ENCODE measurements around the gene MBTPS1.

MBTPS1 gene

DNA sequence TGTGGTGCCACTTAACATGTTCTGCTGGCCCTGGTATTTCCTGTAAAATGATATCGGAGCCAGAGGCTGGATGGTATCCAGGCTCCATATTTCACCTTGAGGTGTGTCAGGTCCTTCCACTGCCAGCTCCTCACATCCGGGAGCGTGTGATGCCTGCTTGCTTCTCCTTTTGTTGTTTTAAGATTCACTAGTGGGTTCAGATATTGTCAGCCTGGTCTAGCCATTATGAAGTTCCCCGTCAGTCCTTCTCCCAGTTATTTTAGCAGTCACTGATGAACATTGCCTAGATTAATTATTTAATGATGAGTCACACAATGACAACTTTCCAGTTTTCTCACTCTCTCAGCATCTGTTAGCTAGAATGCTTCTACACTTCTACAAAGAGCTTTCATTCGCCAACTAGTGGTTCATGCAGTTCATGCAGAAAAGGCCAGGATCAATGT, 39.6 kb upstream of the MBTPS1 start:
- Histone ChIP-seq H4K8ac (ENCODE audit: low read depth, low read length) (no peak overlapping the region), H2AK5ac (ENCODE audit: low read length) (no peak overlapping the region), H3K4me3 (ENCODE audit: low read length) (no peak overlapping the region), H3K4ac (ENCODE audit: low read depth, low read length) (no peak overlapping the region), H3K36me3 (ENCODE audit: control insufficient read depth, insufficient read depth, low read length) (no peaks in the 10 kb centered on the region), H3K56ac (ENCODE audit: low read length) (no peak overlapping the region), H2BK5ac (ENCODE audit: low read length) (no peak overlapping the region), H4K5ac (ENCODE audit: low read length) (no peak overlapping the region), H3K27me3 (ENCODE audit: insufficient read depth, low read length, poor library complexity) (no peaks in the 10 kb centered on the region), H3K4me2 (ENCODE audit: low read length) (no peak overlapping the region), H3K4me1 (ENCODE audit: control insufficient read depth, low read depth, low read length) (no peaks in the 10 kb centered on the region), H3K79me1 (ENCODE audit: low read length) (no peaks in the 10 kb centered on the region), H3K23ac (ENCODE audit: low read length) (no peak overlapping the region), H3K79me2 (ENCODE audit: control insufficient read depth, insufficient read depth, low read length) (no peaks in the 10 kb centered on the region), H3K18ac (ENCODE audit: low read length) (no peak overlapping the region), H3K9ac (ENCODE audit: low read length) (no peak overlapping the region), H2BK120ac (ENCODE audit: low read depth, low read length) (no peak overlapping the region), H3K27ac (ENCODE audit: low read depth, low read length) (no peak overlapping the region), H2BK15ac (replicated peaks; ENCODE audit: low read depth) (no peak overlapping the region)
- no CpG with 5 or more reads among the region's 5 CpGs for WGBS (ENCODE audit: extremely low coverage, insufficient coverage, low lambda C conversion rate)
- no peak for DNase-seq

DNA sequence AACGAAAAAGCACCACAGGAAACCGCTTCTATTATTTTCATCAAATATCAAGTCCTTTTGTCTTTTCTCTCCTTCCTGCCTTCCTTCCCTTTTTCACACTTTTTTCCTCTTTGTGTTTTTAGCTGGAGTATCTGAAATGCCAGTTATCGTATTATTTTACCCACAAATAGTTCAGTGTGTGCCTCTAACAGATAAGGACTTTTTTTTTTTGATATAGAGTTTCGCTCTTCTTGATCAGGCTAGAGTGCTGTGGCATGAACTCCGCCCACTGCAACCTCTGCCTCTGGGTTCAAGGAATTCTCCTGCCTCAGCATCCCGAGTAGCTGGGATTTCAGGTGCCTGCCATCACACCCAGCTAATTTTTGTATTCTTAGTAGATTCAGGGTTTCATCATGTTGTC, 39.0 kb upstream of the MBTPS1 start:
- H3K36me3 ChIP-seq (ENCODE audit: control insufficient read depth, insufficient read depth, low read length): no peaks in the 10 kb centered on the region
- WGBS (ENCODE audit: extremely low coverage, insufficient coverage, low lambda C conversion rate): no CpG with 5 or more reads among the region's 6 CpGs
- H3K79me1 ChIP-seq (ENCODE audit: low read length): no peaks in the 10 kb centered on the region

DNA sequence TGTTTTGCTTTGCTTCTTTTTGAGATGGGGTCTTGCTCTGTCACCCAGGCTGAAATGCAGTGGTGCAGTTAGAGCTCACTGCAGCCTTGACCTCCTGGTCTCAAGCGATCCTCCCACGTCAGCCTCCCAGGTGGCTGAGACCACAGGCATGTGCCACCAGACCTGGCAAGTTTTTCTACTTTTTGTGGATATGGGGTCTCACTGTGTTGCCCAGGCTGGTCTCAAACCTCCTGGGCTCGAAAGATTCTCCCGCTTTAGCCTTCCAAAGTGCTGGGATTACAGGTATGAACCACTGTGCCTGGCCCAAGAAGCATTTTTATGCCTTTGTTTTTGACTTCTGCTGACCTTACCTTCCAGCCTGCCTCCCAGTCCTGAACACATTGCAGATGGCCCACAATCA, 38.5 kb upstream of the MBTPS1 start:
- Histone ChIP-seq H2BK120ac (ENCODE audit: low read depth, low read length) (no peak overlapping the region), H3K27ac (ENCODE audit: low read depth, low read length) (no peak overlapping the region), H2BK5ac (ENCODE audit: low read length) (no peak overlapping the region), H2BK15ac (replicated peaks; ENCODE audit: low read depth) (no peak overlapping the region), H3K79me1 (ENCODE audit: low read length) (no peaks in the 10 kb centered on the region), H3K18ac (ENCODE audit: low read length) (no peak overlapping the region), H3K23ac (ENCODE audit: low read length) (no peak overlapping the region), H3K36me3 (ENCODE audit: control insufficient read depth, insufficient read depth, low read length) (no peaks in the 10 kb centered on the region), H2AK5ac (ENCODE audit: low read length) (no peak overlapping the region), H3K4me2 (ENCODE audit: low read length) (no peak overlapping the region), H3K27me3 (ENCODE audit: insufficient read depth, low read length, poor library complexity) (no peaks in the 10 kb centered on the region), H4K5ac (ENCODE audit: low read length) (no peak overlapping the region), H3K79me2 (ENCODE audit: control insufficient read depth, insufficient read depth, low read length) (no peaks in the 10 kb centered on the region), H3K4ac (ENCODE audit: low read depth, low read length) (no peak overlapping the region), H3K9ac (ENCODE audit: low read length) (no peak overlapping the region), H3K4me1 (ENCODE audit: control insufficient read depth, low read depth, low read length) (no peaks in the 10 kb centered on the region), H3K4me3 (ENCODE audit: low read length) (no peak overlapping the region), H4K8ac (ENCODE audit: low read depth, low read length) (no peak overlapping the region), H3K56ac (ENCODE audit: low read length) (no peak overlapping the region)
- DNase-seq: no peak
- WGBS (ENCODE audit: extremely low coverage, insufficient coverage, low lambda C conversion rate): no CpG with 5 or more reads among the region's 4 CpGs

More for the DNA sequence above, 39.0 kb upstream of the MBTPS1 start:
- Histone ChIP-seq H2AK5ac (ENCODE audit: low read length) (no peak overlapping the region), H3K18ac (ENCODE audit: low read length) (no peak overlapping the region), H3K4me1 (ENCODE audit: control insufficient read depth, low read depth, low read length) (no peaks in the 10 kb centered on the region), H3K4me2 (ENCODE audit: low read length) (no peak overlapping the region), H2BK120ac (ENCODE audit: low read depth, low read length) (no peak overlapping the region), H3K27me3 (ENCODE audit: insufficient read depth, low read length, poor library complexity) (no peaks in the 10 kb centered on the region), H3K27ac (ENCODE audit: low read depth, low read length) (no peak overlapping the region), H3K4me3 (ENCODE audit: low read length) (no peak overlapping the region), H4K5ac (ENCODE audit: low read length) (no peak overlapping the region), H3K56ac (ENCODE audit: low read length) (no peak overlapping the region), H2BK5ac (ENCODE audit: low read length) (no peak overlapping the region), H3K23ac (ENCODE audit: low read length) (no peak overlapping the region), H3K79me2 (ENCODE audit: control insufficient read depth, insufficient read depth, low read length) (no peaks in the 10 kb centered on the region), H3K9ac (ENCODE audit: low read length) (no peak overlapping the region), H2BK15ac (replicated peaks; ENCODE audit: low read depth) (no peak overlapping the region), H4K8ac (ENCODE audit: low read depth, low read length) (no peak overlapping the region), H3K4ac (ENCODE audit: low read depth, low read length) (no peak overlapping the region)
- no peak for DNase-seq

DNA sequence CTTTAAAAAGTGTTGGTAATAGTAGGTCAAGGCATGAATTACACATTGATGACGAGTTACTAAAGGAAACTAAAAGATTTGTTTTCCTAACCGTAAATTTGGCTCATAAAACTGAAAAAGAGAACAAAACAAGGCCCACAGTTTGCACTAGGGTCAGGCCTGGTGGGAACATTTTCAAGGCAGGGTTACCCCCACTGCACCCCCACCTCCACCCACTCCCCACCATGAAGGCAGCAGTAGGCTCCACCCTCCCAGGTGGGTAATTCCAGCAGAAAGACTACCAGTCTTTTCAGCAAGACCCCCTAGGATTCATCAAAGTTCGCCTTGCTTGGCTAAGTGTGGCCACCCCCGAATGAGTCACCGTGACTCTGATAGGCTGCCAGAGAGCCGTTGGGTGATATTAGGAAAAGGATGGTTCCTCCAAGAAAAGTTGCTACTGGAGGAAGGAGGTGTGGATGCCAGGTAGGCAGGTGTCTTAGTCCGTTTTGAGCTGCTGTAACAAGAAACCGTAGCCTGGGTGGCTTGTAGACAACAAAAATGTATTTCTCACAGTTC, 37.0 kb upstream of the MBTPS1 start:
- no CpG with 5 or more reads among the region's 8 CpGs for WGBS (ENCODE audit: extremely low coverage, insufficient coverage, low lambda C conversion rate)
- Histone ChIP-seq H3K4me2 (ENCODE audit: low read length) (no peak overlapping the region), H3K79me1 (ENCODE audit: low read length) (no peaks in the 10 kb centered on the region), H3K4me3 (ENCODE audit: low read length) (no peak overlapping the region), H4K5ac (ENCODE audit: low read length) (no peak overlapping the region), H3K18ac (ENCODE audit: low read length) (no peak overlapping the region), H3K4ac (ENCODE audit: low read depth, low read length) (no peak overlapping the region), H3K9ac (ENCODE audit: low read length) (no peak overlapping the region), H3K79me2 (ENCODE audit: control insufficient read depth, insufficient read depth, low read length) (no peaks in the 10 kb centered on the region), H3K27ac (ENCODE audit: low read depth, low read length) (no peak overlapping the region), H3K36me3 (ENCODE audit: control insufficient read depth, insufficient read depth, low read length) (no peaks in the 10 kb centered on the region), H2AK5ac (ENCODE audit: low read length) (no peak overlapping the region), H2BK120ac (ENCODE audit: low read depth, low read length) (no peak overlapping the region), H2BK15ac (replicated peaks; ENCODE audit: low read depth) (no peak overlapping the region), H3K23ac (ENCODE audit: low read length) (no peak overlapping the region), H2BK5ac (ENCODE audit: low read length) (no peak overlapping the region), H3K4me1 (ENCODE audit: control insufficient read depth, low read depth, low read length) (no peaks in the 10 kb centered on the region), H4K8ac (ENCODE audit: low read depth, low read length) (no peak overlapping the region), H3K27me3 (ENCODE audit: insufficient read depth, low read length, poor library complexity) (no peaks in the 10 kb centered on the region), H3K56ac (ENCODE audit: low read length) (no peak overlapping the region)
- DNase-seq: no peak

- H2AK5ac ChIP-seq (ENCODE audit: low read length): no peak overlapping the region
- no peak overlapping the region for H2BK5ac ChIP-seq (ENCODE audit: low read length)
- no peak overlapping the region for H4K8ac ChIP-seq (ENCODE audit: low read depth, low read length)
- H3K36me3 ChIP-seq (ENCODE audit: control insufficient read depth, insufficient read depth, low read length): no peaks in the 10 kb centered on the region
- H2BK120ac ChIP-seq (ENCODE audit: low read depth, low read length): no peak overlapping the region
- H3K79me2 ChIP-seq (ENCODE audit: control insufficient read depth, insufficient read depth, low read length): no peaks in the 10 kb centered on the region
- no peak overlapping the region for H3K9ac ChIP-seq (ENCODE audit: low read length)
- H3K27me3 ChIP-seq (ENCODE audit: insufficient read depth, low read length, poor library complexity): no peaks in the 10 kb centered on the region
- H3K4me3 ChIP-seq (ENCODE audit: low read length): no peak overlapping the region
- H2BK15ac ChIP-seq (replicated peaks; ENCODE audit: low read depth): no peak overlapping the region
- no peaks in the 10 kb centered on the region for H3K79me1 ChIP-seq (ENCODE audit: low read length)
- no peak overlapping the region for H3K18ac ChIP-seq (ENCODE audit: low read length)
- no peaks in the 10 kb centered on the region for H3K4me1 ChIP-seq (ENCODE audit: control insufficient read depth, low read depth, low read length)
- no peak overlapping the region for H3K4me2 ChIP-seq (ENCODE audit: low read length)
- DNase-seq: no peak
- no peak overlapping the region for H3K27ac ChIP-seq (ENCODE audit: low read depth, low read length)
- no CpG with 5 or more reads among the region's 3 CpGs for WGBS (ENCODE audit: extremely low coverage, insufficient coverage, low lambda C conversion rate)
- H3K4ac ChIP-seq (ENCODE audit: low read depth, low read length): no peak overlapping the region
- no peak overlapping the region for H3K56ac ChIP-seq (ENCODE audit: low read length)
- no peak overlapping the region for H4K5ac ChIP-seq (ENCODE audit: low read length)
- H3K23ac ChIP-seq (ENCODE audit: low read length): no peak overlapping the region
Observed at GRCh38 chr16:84150926-84151325, 34.2 kb upstream of the MBTPS1 start.

Measured in mesendoderm (in vitro differentiated cells).